NCI-H446 treated with DMSO at 0.1 percent for 48 hours (cell line): ENCODE measurements around the gene FCRLB.
"Not testable (repeated sequence)": the region's sequence is repeated elsewhere in the genome, so short reads cannot be mapped to it uniquely, and the experiment has no call there.

Source experiments
- DNase-seq: peaks from one replicate; lab custom pipeline; 2025; lab: John Stamatoyannopoulos, UW

FCRLB gene, protein sequence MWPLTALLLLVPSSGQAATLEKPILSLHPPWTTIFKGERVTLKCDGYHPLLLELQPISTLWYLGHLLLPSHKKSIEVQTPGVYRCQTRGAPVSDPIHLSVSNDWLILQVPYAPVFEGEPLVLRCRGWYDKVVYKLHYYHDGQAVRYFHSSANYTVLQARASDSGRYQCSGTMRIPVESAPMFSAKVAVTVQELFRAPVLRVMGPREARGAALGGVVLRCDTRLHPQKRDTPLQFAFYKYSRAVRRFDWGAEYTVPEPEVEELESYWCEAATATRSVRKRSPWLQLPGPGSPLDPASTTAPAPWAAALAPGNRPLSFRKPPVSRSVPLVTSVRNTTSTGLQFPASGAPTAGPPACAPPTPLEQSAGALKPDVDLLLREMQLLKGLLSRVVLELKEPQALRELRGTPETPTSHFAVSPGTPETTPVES

DNA sequence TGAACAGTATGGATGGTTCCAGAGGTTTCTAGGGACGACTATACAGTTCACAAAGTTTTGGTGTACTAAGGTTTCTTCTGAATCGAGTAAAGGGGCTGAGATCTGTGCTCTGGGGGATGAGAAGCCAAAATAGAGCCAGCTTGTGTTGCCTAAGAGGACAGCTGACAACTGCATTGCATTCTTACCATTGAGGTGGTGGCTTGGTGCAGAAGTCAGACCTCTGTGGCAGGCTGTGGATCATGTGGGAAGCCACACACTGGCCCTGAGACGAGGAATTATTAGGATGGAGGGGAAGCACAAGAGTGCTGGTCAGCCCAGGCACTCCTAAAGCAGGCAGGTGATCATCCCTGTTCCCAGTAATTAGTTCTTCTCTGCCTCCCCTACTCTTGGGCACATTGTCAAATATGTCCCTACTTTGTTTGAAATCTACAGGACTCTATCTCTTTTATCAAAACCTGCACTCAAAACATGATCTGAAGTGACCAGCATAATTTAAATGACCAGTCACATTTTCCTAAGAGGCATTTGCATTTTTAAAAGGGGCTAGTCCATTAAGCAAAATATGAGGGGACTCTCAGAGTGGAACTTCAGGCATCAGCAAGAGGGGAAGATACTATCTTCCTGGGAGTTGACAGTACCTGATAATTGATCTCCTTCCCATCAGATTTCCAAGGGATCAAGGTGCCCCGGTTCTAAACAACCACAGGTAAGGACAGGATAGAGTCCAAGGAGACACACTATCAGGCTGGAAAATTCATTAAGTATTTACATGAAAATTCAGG lies at the start of gene FCRLB:
TSS of gene FCRLB (plus strand) at position 589 of the 782 bp plus-strand sequence. CDS start 1,129 bp downstream, outside the sequence.
- DNase-seq, result no peak

DNA sequence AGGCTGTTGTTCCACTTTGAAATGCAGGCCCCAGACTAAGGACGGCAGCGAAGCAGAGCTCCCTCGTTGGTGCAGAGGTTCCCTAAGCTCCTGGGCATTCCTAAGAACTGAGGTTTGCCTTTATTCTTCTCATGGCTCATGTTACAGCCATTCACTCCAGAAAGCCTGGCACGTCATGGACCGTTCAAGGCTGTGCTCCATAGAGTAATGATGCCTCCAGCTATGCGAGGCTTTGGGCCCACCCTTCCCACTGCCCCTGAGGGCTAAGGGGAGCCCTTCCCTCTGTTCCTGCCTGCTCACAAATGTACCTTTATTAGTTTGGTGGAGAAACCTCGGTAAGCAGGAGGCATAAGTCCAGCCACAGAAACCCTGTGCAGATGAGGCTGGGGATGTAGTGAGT lies 47.9 kb upstream of the FCRLB start:
- not testable (repeated sequence) for DNase-seq

DNA sequence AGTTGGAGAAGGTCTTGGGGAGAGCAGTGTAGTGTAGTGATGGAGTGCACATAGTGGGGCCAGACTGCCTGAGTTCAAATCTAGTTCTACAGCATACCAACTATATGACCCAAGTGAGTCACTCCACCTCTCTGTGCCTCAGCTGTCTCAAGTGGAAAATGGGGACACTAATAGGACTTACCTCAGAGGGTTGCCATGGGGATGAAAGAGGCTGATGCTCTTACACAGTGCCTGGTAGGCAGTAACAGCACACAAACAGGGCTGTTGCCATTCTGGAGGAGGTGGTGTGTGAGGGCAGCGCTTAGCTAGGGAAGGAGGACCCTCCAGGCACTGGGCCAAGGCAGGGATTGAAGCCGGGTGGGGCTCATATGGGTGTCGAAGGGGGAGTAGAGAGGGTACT lies 46.9 kb upstream of the FCRLB start:
- not testable (repeated sequence) for DNase-seq

DNA sequence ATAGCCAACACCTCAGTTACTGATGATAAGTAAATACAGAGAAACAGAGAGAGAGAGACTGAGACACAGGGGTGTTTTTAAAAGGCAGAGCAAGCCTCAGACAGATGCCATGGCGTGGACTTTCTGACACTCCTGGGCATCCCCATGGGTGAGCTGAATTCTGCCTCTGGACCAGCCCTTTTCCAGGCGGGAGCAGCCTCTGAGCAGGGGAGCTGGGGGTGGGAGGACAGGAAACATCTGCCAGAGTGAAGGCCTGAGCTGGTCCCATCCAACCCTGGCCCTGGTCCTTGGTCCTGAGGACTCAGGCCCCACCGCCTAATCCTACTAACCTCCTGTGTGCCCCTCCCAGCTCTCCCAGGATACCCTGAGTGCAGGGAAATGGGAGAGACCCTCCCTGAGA lies 46.4 kb upstream of the FCRLB start:
- not testable (repeated sequence) for DNase-seq

DNA sequence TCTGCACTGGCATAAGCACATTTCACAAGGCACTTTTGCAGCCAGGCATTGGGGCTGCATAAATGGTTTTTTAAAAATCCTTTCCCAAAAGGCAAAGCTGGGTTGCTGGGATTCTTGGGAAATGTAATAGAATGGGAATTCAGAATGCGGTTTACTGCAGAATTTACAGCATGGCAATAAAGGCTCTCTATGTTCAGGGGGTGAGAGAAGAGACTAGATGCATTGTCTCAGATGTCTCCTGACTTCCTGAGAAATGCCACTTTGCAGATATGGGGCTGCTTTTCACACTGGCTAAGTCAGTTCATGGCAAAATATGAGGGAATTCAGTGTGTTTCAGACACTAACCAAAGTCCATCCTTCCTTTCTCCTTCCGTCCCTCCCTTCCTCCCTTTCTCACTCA lies 44.9 kb upstream of the FCRLB start:
- no peak for DNase-seq

DNA sequence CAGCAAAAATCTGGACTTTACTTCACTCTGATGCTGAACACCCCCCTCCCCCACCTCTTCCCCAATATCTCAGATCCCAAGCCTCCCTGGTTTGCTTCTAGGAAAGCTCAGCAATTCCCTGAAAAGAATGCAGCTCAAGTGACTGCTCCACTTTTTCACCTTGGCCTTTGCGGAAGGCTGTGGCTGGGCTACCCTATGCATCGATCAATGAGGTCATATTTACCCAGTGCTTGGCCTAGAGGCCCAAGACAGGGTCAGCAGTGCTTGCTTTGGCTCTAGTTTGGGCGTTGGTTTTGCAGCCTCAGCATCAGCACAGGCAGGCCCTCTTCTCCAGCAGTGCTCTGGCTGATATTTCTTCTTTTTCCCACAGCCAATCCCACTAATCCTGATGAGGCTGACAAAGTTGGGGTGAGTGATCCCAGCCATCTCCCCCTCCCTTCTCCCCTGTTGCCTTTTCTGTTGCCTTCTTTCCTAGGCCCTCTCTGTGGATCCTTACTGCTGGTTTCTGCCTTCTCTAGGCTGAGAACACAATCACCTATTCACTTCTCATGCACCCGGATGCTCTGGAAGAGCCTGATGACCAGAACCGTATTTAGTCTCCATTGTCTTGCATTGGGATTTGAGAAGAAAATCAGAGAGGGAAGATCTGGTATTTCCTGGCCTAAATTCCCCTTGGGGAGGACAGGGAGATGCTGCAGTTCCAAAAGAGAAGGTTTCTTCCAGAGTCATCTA lies 44.2 kb upstream of the FCRLB start:
- DNase-seq, result no peak

DNA sequence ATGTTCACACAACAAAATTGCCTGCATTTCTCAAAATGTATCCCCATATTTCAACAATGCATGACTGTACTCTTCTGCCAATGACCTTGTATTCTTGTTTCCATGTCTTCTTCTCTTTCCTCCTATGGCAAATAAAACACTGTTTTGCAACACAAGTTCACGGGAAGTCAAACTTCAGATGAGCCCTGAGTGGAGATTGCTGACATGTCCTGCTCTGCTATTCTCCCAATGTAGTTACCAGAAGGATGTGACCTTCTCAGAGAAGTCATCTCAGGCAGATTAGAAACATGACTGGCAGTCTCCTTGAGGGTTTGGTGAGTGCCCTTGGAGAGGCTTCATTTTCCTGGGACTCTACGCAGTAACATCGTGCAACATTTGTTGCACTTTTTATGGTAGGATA lies 42.8 kb upstream of the FCRLB start:
- DNase-seq, result no peak

DNA sequence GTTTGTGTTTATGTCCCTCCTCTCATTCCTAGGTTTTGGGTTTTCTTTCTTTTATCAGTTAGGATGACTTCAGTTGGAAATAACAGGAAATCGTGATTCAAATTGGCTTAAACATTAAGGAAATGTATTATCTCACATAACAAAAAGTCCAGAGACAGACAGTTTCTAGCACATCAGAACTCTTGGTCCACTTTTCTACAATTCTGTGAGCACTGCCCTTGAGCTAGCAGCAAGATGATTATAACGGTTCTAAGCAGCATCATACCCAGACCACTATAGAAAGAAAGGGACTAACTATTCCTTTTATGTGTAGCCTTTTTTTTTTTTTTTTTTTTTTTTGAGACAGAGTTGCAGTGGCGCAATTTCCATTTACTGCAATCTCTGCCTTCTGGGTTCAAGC lies 39.5 kb upstream of the FCRLB start:
- DNase-seq, result no peak

DNA sequence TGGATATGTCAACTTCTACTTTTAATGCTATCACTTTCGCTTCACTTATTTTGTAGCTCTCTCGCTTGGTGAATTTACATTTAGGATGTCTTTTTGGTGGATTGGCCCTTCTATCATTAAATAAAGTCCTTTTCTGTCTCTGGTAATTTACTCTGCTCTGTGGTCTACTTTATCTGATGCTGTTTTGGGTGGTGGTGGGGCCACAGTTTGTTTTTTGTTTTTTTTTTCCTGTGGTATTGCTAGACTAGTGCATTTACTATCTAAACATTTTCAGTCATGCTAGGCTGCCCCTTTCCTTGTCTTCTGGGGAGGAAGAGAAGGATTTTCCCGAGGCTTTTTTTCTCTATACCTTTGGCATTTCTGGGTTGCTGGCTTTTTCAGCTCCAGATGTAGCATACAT lies 32.4 kb upstream of the FCRLB start:
- DNase-seq, result no peak

DNA sequence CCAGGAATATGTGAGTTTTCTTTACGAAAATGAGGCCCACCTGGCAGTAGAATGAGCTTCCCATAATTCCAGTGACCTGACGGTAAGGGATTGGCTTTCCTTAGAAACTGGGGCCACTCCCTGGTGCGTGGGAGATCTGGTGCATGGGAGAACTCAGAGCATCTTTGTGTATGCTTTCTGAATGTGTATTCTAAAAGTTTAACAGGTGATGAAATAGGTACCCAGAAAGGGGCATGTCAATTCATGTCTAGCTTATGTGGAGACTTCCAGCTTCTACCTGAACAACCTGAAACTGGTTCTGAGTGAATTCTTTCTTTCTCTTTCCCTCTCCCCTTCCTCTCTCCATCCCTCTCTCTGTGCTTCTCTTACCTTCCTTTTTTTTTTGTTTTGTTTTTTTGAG lies 29.5 kb upstream of the FCRLB start:
- no peak for DNase-seq

DNA sequence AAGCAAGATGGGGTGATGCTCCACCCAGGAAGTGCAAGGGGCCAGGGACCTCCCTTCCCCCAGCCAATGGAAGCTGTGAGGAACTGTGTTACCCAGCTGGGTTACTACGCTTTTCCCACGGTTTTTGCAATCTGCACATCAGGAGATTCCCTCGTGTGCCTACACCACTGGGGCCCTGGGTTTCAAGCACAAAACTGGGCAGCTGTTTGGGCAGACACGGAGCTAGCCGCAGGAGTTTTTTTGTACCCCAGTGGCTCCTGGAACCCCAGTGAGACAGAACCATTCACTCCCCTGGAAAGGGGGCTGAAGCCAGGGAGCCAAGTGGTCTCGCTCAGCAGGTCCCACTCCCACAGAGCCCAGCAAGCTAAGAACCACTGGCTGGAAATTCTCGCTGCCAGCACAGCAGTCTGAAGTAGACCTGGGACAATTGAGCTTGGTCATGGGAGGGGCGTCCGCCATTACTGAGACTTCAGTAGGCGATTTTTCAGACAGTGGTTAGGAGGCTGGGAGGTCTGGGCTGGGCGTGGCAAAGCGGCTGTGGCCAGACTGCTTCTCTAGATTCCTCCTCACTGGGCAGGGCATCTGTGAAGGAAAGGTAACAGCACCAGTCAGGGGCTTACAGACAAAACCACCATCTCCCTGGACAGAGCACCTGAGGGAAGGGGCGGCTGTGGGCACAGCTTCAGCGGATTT lies 28.2 kb upstream of the FCRLB start:
- DNase-seq, result not testable (repeated sequence)

DNA sequence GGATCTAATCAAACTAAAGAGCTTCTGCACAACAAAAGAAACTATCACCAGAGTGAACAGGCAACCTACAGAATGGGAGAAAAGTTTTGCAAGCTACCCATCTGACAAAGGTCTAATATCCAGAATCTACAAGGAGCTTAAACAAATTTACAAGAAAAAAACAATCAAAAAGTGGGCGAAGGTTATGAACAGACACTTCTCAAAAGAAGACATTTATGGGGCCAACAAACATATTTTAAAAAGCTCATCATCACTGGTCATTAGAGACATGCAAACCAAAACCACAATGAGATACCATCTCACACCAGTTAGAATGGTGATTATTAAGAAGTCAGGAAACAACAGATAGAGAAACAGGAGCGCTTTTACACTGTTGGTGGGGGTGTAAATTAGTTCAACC lies 23.0 kb upstream of the FCRLB start:
- DNase-seq, result not testable (repeated sequence)

DNA sequence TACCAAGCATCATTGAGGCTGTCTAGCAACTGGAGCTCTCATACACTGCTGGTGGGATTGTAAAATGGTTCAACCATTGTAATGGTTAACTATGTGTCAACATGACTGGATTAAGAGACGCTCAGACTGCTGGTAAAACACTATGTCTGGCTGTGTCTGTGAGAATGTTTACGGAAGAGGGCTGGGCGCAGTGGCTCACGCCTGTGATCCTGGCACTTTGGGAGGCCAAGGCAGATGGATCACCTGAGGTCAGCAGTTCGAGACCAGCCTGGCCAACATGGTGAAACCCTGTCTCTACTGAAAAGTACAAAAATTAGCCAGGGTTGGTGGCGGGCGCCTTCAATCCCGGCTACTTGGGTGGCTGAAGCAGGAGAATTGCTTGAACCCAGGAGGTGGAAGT lies 19.1 kb upstream of the FCRLB start:
- no peak for DNase-seq

DNA sequence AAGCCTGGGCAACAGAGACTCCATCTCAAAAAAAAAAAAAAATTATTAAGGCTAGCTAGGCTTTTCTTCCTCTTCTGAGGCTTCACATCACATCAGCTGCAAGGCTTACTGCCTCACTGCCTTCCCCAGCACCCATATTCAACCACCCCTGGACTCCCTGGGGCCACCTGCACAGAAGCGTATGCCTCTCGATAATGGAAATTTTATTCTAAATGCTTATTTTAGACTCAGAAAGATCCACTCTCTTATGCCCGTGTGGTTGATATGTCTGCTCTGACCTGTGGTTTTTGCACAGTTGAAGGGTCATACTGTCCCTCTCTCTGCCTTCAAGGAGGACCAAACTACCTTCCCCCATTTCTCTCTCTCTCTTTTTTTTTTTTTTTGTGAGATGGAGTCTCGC lies 15.8 kb upstream of the FCRLB start:
- DNase-seq, result no peak

DNA sequence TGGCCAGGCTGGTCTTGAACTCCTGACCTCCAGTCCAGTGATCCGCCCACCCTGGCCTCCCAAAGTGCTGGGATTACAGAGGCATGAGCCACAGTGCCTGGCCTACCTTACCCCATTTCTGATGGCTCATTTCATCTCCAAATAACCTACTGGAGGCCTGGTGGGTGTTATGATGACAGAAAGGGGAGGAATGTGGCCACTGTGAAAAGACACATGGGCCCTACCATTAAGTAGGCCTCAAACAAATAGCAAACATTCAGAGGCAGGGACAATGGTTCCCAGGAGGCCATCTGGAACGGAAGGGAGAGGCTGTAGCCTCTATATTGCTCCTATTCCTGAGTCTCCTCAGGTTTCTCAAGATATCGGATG lies 15.2 kb upstream of the FCRLB start:
- DNase-seq, result no peak

DNA sequence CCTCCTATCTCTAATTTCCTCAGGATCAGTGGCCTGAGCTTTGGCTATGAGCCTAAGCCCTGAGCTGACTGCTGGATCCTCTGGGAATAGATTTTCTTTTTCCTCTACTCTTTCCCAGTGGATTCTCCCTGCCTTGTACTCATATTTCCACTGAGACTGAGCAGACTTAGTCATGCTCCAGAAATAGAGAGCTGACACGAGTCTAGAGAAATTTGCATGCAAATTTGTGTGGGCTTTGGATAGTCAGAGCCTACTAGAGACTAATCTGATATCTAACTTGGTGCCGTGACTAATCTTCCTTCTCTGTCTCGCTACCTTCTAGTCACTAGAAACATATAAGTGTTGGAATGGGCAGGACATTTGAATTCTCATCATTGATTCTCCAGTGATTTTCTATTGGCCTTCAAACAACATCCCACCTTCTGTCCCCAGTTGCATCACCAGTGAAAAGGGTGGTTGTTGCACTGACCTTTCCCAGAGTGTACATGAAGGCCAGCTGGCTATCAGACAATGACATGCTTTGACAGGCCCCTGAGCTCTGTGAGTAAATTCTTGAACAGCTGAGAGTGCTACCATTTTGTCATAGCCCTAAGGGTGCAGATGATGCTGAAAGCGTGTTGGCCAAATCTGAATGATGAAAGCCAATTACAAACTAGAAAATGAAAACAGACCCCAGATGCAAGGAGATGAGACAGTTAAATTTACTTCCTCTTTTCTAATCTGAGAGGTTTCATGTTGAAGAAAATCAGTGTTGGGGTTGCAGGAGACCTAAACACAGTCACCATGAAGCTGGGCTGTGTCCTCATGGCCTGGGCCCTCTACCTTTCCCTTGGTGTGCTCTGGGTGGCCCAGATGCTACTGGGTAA lies 14.6 kb upstream of the FCRLB start, which contains the start of gene FCRLA:
TSS of gene FCRLA (plus strand) at position 748 of the 866 bp plus-strand sequence. CDS start at position 784, 36 bp downstream.
- DNase-seq, result no peak

DNA sequence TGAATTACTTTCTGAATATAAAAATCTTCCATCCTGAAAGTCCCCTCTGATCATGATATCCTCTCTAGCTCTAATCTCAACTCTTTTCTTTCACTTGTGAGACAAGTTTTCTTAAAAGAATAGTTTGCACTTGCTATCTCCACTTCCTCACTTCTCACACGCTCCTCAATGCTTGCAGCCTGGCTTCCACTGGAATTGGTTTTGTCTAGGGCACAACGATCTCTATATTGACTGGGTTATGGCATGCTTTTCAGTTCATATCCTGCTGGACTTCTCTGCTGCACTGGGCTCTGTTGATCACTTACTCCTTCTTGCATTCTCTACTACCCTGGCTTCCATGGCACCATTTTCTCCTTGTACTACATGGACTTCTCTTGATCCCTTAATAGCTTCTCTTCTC lies 13.8 kb upstream of the FCRLB start:
- DNase-seq, result no peak

DNA sequence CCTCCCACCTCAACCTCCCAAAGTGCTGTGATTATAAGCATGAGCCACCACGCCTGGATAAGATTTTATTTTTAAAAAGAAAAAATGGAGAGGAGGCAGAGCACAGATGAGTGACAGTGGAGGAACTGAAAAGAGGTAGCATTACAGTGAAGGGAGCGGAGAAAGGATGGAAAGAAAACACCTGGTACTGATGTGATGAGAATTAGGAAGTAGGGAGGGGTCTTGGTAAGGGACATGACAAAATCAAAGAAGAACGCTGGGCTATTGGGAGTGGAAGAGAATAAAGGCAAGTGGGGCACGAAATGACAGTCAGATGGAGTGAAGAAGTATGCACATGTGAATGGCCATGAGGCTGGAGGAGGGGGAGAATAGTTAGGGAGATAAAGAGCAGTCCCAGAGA lies 12.0 kb upstream of the FCRLB start:
- DNase-seq, result no peak

DNA sequence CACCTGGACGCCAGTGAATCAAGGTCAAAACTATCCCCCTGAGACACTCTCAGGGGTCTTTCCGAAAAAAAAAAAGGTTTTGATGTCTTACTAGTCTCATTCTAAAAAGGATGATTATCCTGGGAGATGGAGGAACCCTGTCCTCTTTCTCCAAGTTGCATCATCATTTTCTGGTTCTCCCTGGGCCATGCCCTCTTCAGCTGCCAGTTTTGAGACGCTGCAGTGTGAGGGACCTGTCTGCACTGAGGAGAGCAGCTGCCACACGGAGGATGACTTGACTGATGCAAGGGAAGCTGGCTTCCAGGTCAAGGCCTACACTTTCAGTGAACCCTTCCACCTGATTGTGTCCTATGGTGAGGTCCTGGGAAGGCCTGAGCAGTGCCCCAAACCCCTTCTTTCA lies 10.8 kb upstream of the FCRLB start:
- no peak for DNase-seq

DNA sequence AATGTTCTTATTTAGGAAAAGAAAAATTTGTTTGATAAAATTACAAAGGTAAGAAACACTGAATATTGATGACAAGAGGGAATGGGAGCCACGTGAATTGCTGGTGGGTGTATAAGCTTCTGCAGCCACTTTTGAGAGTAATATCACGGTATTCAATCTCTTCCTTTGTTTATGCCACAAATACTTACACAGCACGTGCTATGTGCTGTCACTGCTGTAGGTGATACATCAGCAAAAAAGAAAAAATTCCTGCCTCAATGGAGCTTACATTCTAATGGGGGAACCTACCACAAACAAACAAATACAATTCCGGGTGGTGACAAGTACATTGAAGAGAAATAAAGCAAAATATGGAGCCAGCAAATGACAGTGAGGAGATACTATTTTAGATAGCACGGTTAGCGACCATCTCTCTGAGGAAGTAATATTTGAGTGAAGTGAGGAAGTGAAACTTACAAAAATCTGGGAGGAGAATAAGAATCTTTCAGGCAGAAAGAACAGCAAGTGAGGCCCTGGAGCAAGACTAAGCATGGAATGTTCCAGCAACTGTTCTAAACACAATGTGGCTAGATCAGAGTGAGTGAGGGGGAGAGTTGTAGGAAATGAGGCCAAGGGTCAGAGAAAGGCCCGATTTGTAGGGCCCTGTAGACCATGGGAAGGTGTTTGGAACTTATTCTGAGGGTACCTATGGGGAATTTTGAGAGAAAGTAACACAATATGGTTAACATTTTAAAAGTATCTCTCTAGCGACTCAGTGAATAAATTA lies 2.6 kb upstream of the FCRLB start:
- DNase-seq, result no peak
